ENCODE measurements around the gene BRD3OS.
"Not testable (repeated sequence)": the region's sequence is repeated elsewhere in the genome, so short reads cannot be mapped to it uniquely, and the experiment has no call there.

GRCh38 chr9:133988771-133989170, 36.5 kb upstream of the BRD3OS start:
- TF ChIP-seq CTCF (IDR thresholded peaks at IDR 0.05 in 4 of 5, conservative IDR thresholded peaks at IDR 0.05 in 1 of 5); POLR2A (IDR thresholded peaks at IDR 0.05): not testable (repeated sequence)

Data from gastrocnemius medialis (tissue), 4 donors.